ELF-1 (cell line): ENCODE results near the gene ZNF217.
"Not testable (repeated sequence)": the region's sequence is repeated elsewhere in the genome, so short reads cannot be mapped to it uniquely, and the experiment has no call there.

Experiments
- DNase-seq: peaks from one replicate; pipeline ENCODE4 v3.0.0-alpha.2; 2016; ENCODE audit warnings: low read depth, low spot score

The ZNF217 gene

GRCh38 chr20:53622247-53623133, 28.9 kb upstream of the ZNF217 start:
- DNase-seq: no peak

DNA sequence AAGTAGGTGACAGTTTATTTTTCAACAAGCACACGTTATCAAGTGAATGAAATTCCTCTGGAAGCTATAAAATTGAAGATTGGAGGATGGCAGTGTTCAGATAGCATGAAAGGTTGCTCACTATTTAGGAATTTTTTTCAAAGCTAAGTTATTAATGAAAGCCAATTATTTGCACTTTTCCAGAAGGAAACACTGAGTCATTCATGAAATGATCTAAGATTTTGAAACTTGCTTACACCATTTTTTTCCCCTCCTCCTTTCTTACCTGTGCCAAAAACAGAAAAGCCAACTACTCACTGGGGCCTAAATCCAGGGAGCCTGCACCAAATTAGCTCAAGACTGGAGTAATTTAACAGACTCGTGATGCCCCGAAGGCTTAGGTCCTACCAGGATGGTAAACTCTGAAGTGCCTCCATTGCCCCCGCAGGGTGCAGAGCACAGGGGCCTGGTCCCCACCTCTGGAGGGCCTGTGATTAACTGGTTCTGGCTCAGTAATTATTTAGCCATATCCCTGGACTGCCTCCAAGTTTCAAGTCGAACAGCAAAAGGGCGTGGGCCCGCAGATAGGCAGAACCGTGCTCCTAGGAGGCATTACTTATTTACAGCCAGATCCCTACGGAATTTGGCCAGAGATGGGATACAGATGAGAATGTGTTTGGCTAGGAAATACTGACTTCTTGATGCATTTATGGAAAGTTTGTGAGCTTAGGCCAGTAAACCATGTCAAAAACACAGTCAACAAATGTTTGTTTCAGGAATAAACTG, 28.0 kb upstream of the ZNF217 start:
- peak; percentile 86 for DNase-seq

DNA sequence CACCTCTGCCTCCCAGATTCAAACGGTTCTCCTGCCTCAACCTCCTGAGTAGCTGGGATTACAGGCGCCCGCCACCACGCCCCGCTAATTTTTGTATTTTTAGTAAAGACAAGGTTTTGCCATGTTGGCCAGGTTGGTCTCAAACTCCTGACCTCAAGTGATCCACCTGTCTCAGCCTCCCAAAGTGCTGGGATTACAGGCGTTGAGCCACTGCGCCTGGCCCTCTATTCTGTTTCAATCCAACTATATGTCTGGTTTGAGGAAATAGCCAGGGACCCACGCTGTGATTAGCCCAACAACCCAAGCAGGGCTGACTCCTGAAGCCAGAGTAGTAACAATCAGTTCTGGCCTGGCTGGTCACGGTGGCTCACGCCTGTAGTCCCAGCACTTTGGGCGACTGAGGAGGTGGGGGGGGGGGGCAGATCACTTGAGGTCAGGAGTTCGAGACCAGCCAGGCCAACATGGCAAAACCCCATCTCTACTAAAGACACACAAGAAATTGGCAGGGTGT, 24.9 kb upstream of the ZNF217 start:
- DNase-seq: not testable (repeated sequence)

GRCh38 chr20:53617791-53618489, 24.3 kb upstream of the ZNF217 start:
- no peak for DNase-seq

GRCh38 chr20:53616489-53616888, 22.9 kb upstream of the ZNF217 start:
- not testable (repeated sequence) for DNase-seq

- DNase-seq: no peak
These were observed 20.1 kb upstream of the ZNF217 start for GRCh38 chr20:53613748-53614147.

DNA sequence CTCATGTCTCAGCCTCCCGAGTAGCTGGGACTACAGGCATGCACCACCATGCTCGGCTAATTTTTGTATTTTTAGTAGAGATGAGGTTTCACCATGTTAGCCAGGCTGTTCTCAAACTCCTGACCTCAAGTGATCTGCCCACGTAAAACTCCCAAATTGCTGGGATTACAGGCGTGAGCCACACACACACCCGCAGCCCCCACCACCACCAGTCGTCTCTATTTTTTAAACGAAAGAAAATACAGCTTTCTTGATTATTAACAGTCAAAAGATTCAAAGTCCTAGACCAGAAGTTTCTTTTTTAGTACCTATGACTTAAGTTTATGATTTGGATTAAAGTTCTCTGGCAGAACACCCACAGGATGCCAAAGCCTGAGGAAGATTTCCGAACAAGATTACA, 18.6 kb upstream of the ZNF217 start:
- not testable (repeated sequence) for DNase-seq

DNA sequence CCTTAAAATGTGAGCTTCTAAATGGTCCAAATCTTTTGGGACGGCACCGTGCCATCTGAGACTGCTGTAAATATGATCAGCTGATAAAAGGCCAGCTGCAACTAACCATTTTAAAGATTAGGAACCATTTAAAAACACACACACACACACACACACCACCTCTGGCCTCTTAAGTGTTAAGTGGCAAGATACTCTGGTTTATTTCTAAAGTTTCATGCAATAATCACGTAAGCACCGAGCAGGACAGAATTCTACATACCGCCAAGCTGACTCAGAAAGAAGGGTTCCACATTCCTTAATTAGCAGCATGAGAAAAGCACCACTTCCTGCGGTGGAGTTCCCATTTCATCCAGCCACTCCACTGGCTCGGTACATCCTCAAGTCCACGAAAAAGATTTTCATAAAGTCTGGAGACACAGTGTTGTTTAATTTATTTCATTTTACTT, 17.8 kb upstream of the ZNF217 start:
- peak; percentile 72 for DNase-seq

GRCh38 chr20:53609491-53610445, 16.1 kb upstream of the ZNF217 start:
- peak; percentile 73 for DNase-seq

- DNase-seq: peak; percentile 82
These were observed 15.1 kb upstream of the ZNF217 start for GRCh38 chr20:53608456-53609452.

- no peak for DNase-seq
These were observed 14.4 kb upstream of the ZNF217 start for GRCh38 chr20:53608071-53608455.

- DNase-seq: no peak
These were observed 12.8 kb upstream of the ZNF217 start for GRCh38 chr20:53606364-53606985.

GRCh38 chr20:53605401-53605800, 11.8 kb upstream of the ZNF217 start:
- DNase-seq: not testable (repeated sequence)

DNA sequence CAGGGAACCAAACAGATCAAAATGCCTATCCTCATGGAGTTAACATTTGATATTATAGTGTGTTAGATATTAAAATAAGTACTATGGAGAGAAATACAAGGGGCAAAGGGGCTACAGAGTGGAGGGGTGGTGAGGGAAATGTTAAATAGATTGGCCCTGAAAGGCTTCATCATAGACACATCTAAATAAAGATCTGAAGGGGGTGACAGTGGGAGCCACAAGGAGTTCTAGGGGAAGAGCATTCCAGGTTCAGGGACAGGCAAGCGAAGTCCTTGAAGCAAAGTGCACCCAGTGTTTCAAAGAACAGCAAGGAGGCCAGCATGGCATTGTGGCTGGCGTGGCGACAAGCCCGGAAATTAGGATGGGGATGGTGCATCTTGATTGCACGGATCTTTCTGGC, 11.2 kb upstream of the ZNF217 start:
- DNase-seq: not testable (repeated sequence)

GRCh38 chr20:53602661-53603060, 9.0 kb upstream of the ZNF217 start:
- no peak for DNase-seq

- DNase-seq: no peak
These were observed 6.4 kb upstream of the ZNF217 start for GRCh38 chr20:53599910-53600632.

DNA sequence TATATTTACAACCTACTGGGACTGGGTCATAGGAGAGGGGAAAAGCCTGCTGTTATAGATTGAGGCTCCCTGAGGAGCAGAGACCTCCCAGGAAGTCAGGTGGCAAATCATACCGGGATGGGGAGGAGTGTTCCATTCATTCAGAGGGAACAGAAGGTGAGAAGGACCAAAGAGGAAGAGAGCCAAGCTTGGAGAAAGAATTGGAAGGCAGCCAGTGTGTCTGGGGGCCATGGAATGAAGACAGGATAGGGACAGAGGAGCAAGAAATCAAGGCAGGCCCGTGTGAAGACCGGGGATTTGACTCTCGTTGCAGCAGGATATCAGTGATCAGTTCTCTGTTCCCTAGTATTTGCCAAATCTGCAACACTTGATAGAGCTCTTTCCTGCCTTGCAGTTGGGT, 5.7 kb upstream of the ZNF217 start:
- DNase-seq: no peak

GRCh38 chr20:53599044-53599362, 5.4 kb upstream of the ZNF217 start:
- no peak for DNase-seq
